CD14-positive monocyte (primary cell): ENCODE results near the gene TRIM59. TPM values are rescaled to one million over a fixed set of nuclear protein-coding genes. Genes with fewer than 3 reads are reported as not detected.
A peak's percentile ranks its signal among the peaks of the same experiment; 100 is the strongest.

Source experiments
- DNase-seq, 3 donors: peaks; one replicate each; pipeline ENCODE4 v3.0.0-alpha.2; 2011 to 2022
- H2AFZ ChIP-seq: 2 replicates; pipeline ENCODE4 v1.6.0; 2012; ENCODE audit warnings: mild to moderate bottlenecking, low read depth, low read length, inconsistent platforms; ENCODE audit not compliant: insufficient read depth, poor library complexity, severe bottlenecking
- H3K27ac ChIP-seq, 2 donors: 1 replicate in 1 of 2; 2 replicates in 1 of 2; pipeline ENCODE4 v1.5.1; 2012 to 2013; ENCODE audit warnings: low read length in 2 of 2, control low read depth in 1 of 2, inconsistent platforms in 1 of 2, low read depth in 1 of 2, mild to moderate bottlenecking in 1 of 2
- H3K27me3 ChIP-seq, 2 donors: one replicate each; pipeline versions ENCODE4 v1.6.0 to v1.6.1; 2011 to 2013; ENCODE audit warnings: low read length in 2 of 2; ENCODE audit not compliant: control insufficient read depth in 2 of 2, insufficient read depth in 2 of 2
- H3K36me3 ChIP-seq, 2 donors: replicated peaks in 1 of 2; 1 replicate in 1 of 2; 2 replicates in 1 of 2; pipeline versions ENCODE4 v1.5.1 to v1.6.1; 2012 to 2013; ENCODE audit warnings: low read length in 2 of 2, control low read depth in 1 of 2, inconsistent platforms in 1 of 2, mild to moderate bottlenecking in 1 of 2; ENCODE audit not compliant: insufficient read depth in 2 of 2, control insufficient read depth in 1 of 2
- H3K4me1 ChIP-seq, 2 donors: 1 replicate in 1 of 2; 2 replicates in 1 of 2; pipeline versions ENCODE4 v1.5.1 to v1.6.1; 2012 to 2013; ENCODE audit warnings: low read length in 2 of 2, control low read depth in 1 of 2, inconsistent platforms in 1 of 2, mild to moderate bottlenecking in 1 of 2, moderate library complexity in 1 of 2; ENCODE audit not compliant: insufficient read depth in 2 of 2, control insufficient read depth in 1 of 2
- H3K4me2 ChIP-seq: replicated peaks from 2 replicates; pipeline ENCODE3; 2012; ENCODE audit warnings: low read length, moderate library complexity, mild to moderate bottlenecking; ENCODE audit not compliant: poor library complexity, severe bottlenecking; ENCODE audit errors: extremely low read depth
- H3K4me3 ChIP-seq, 3 experiments: fragments of 200-600 bp in 1 of 3; sonication (generic) in 1 of 3; replicated peaks in 1 of 3; 1 replicate in 2 of 3; 2 replicates in 1 of 3; pipeline ENCODE4 v1.5.1; 2011 to 2013; ENCODE audit warnings: low read length in 3 of 3, mild to moderate bottlenecking in 3 of 3, control low read depth in 2 of 3, low read depth in 2 of 3, inconsistent platforms in 1 of 3, moderate library complexity in 1 of 3
- H3K79me2 ChIP-seq: 2 replicates; pipeline ENCODE4 v1.6.0; 2012; ENCODE audit warnings: mild to moderate bottlenecking, control low read depth, inconsistent platforms, low read length, moderate library complexity; ENCODE audit not compliant: insufficient read depth
- H3K9ac ChIP-seq: 2 replicates; pipeline ENCODE4 v1.6.0; 2017; ENCODE audit warnings: low read length, mild to moderate bottlenecking; ENCODE audit not compliant: insufficient read depth, poor library complexity, severe bottlenecking
- H3K9me3 ChIP-seq, 2 donors: replicated peaks in 1 of 2; 1 replicate in 1 of 2; 2 replicates in 1 of 2; pipeline versions ENCODE4 v1.5.1 to v1.6.1; 2012 to 2013; ENCODE audit warnings: low read length in 2 of 2, control low read depth in 1 of 2; ENCODE audit not compliant: control insufficient read depth in 1 of 2, insufficient read depth in 1 of 2
- H4K20me1 ChIP-seq: 2 replicates; pipeline ENCODE4 v1.6.0; 2012; ENCODE audit warnings: mild to moderate bottlenecking, low read length, control low read depth, moderate library complexity; ENCODE audit not compliant: insufficient read depth
- H3K27ac Mint-ChIP-seq, 7 donors: one replicate each; pipeline ENCODE4 v1.8.0; 2020; ENCODE audit warnings: mild to moderate bottlenecking in 7 of 7, mixed read lengths in 7 of 7, moderate library complexity in 6 of 7, inconsistent platforms in 2 of 7
- H3K27me3 Mint-ChIP-seq, 3 donors: one replicate each; pipeline ENCODE4 v1.8.0; 2021 to 2022; ENCODE audit warnings: low read depth in 3 of 3, mild to moderate bottlenecking in 3 of 3, mixed read lengths in 3 of 3, moderate library complexity in 3 of 3, inconsistent platforms in 1 of 3
- H3K36me3 Mint-ChIP-seq, 2 donors: one replicate each; pipeline ENCODE4 v1.8.0; 2020; ENCODE audit warnings: mixed read lengths in 2 of 2, inconsistent platforms in 1 of 2, mild to moderate bottlenecking in 1 of 2
- H3K4me1 Mint-ChIP-seq: one replicate; pipeline ENCODE4 v1.8.0; 2020; ENCODE audit warnings: mild to moderate bottlenecking, mixed read lengths
- H3K4me3 Mint-ChIP-seq, 2 donors: one replicate each; pipeline ENCODE4 v1.8.0; 2020; ENCODE audit warnings: mild to moderate bottlenecking in 2 of 2, mixed read lengths in 2 of 2, moderate library complexity in 1 of 2
- H3K9me3 Mint-ChIP-seq, 7 donors: one replicate each; pipeline ENCODE4 v1.8.0; 2020 to 2022; ENCODE audit warnings: mixed read lengths in 7 of 7, mild to moderate bottlenecking in 6 of 7, moderate library complexity in 6 of 7, inconsistent platforms in 2 of 7
- CTCF ChIP-seq: fragments of 200-600 bp; IDR thresholded peaks from one replicate; pipeline ENCODE4 v1.8.0; 2022; ENCODE audit warnings: antibody characterized with exemption, mild to moderate bottlenecking
- WGBS: methylation state at CpG from one replicate; pipeline ENCODE4 v1.1.5; 2013; ENCODE audit warnings: missing lambda C conversion rate; ENCODE audit not compliant: insufficient coverage; 5-methylcytosine and 5-hydroxymethylcytosine counted together
- intact Hi-C, 2 donors: fragments of 100-400 bp; cut with micrococcal nuclease; formaldehyde crosslinking; loops; one replicate each; pipeline versions ENCODE4 v1.15.0 to v1.15.1; 2023
- polyA plus RNA-seq, 3 donors: library from polyadenylated mRNA; depleted of rRNA in 1 of 3; unstranded in 2 of 3; stranded (reverse) in 1 of 3; fragments of 300-500 nt in 2 of 3; fragments of >200 nt in 1 of 3; fragmentation: Illumina TruSeq in 2 of 3; gene quantifications; 1 replicate in 2 of 3; 2 replicates in 1 of 3; pipeline ENCODE4 v1.2.3, GENCODE V29; 2012 to 2021

TRIM59 gene
- polyA plus RNA-seq, 3 donors = 2.5 to 4.2 (median 4.2) TPM

- no CpG with 5 or more reads among the region's 3 CpGs for WGBS
- no peak overlapping the region for H3K27ac Mint-ChIP-seq
Measured at GRCh38 chr3:160413613-160414248, 35.9 kb downstream of the TRIM59 start.

GRCh38 chr3:160412477-160412876 is 37.1 kb downstream of the TRIM59 start:
- Histone ChIP-seq H3K27me3 (no peaks in the 10 kb centered on the region), H3K9me3 (no peaks in the 10 kb centered on the region), H4K20me1 (no peaks in the 10 kb centered on the region), H3K9ac (no peak overlapping the region), H3K79me2 (peaks cover 96% of the 10 kb centered on the region), H3K27ac (peak overlapping the region in 1 of 2 donors; percentile 36), H2AFZ (no peak overlapping the region), H3K36me3 (peaks cover 29 to 78% of the 10 kb centered on the region in 2 donors), H3K4me2 (no peak overlapping the region), H3K4me1 (no peaks in the 10 kb centered on the region), H3K4me3 (no peak overlapping the region)
- WGBS = no CpG with 5 or more reads among the region's 1 CpG
- no peaks in the 10 kb centered on the region for H3K9me3 Mint-ChIP-seq
- peaks cover 29 to 50% of the 10 kb centered on the region in 2 donors for H3K36me3 Mint-ChIP-seq
- H3K4me1 Mint-ChIP-seq = peaks cover 7% of the 10 kb centered on the region
- H3K27ac Mint-ChIP-seq = peak overlapping the region in 2 of 7 donors; percentile 56 to 75
- no peak overlapping the region for H3K4me3 Mint-ChIP-seq
- intact Hi-C loops = loop anchor here (5.0 to 10.0 kb wide), 2 partner anchors 188 to 380 kb away; partner anchors contain the start of gene C3orf80 (in 1 of the 2)
- H3K27me3 Mint-ChIP-seq = no peaks in the 10 kb centered on the region
- no peak for TF ChIP-seq CTCF
- DNase-seq = no peak

More at GRCh38 chr3:160413613-160414248, 35.9 kb downstream of the TRIM59 start:
- Histone ChIP-seq H3K36me3 (peaks cover 34 to 81% of the 10 kb centered on the region in 2 donors), H3K9me3 (no peaks in the 10 kb centered on the region), H3K79me2 (peaks cover 95% of the 10 kb centered on the region), H2AFZ (no peak overlapping the region), H3K4me2 (no peak overlapping the region), H4K20me1 (no peaks in the 10 kb centered on the region), H3K4me1 (no peaks in the 10 kb centered on the region), H3K27ac (no peak overlapping the region), H3K27me3 (no peaks in the 10 kb centered on the region), H3K9ac (no peak overlapping the region), H3K4me3 (no peak overlapping the region)
- H3K9me3 Mint-ChIP-seq = no peaks in the 10 kb centered on the region
- peak; percentile 96 for TF ChIP-seq CTCF
- no peaks in the 10 kb centered on the region for H3K27me3 Mint-ChIP-seq
- intact Hi-C loops = loop anchor here (5.0 to 10.0 kb wide), 2 partner anchors 189 to 381 kb away; partner anchors contain the start of gene C3orf80 (in 1 of the 2)
- H3K4me3 Mint-ChIP-seq = no peak overlapping the region
- DNase-seq = peak; percentile 65 to 78 (median 74)
- H3K4me1 Mint-ChIP-seq = peaks cover 7% of the 10 kb centered on the region
- H3K36me3 Mint-ChIP-seq = peaks cover 36 to 53% of the 10 kb centered on the region in 2 donors
